ENCODE data around the gene ABHD12.
A peak's percentile ranks its signal among the peaks of the same experiment; 100 is the strongest.
"Not testable (repeated sequence)": the region's sequence is repeated elsewhere in the genome, so short reads cannot be mapped to it uniquely, and the experiment has no call there.

ABHD12 gene

DNA sequence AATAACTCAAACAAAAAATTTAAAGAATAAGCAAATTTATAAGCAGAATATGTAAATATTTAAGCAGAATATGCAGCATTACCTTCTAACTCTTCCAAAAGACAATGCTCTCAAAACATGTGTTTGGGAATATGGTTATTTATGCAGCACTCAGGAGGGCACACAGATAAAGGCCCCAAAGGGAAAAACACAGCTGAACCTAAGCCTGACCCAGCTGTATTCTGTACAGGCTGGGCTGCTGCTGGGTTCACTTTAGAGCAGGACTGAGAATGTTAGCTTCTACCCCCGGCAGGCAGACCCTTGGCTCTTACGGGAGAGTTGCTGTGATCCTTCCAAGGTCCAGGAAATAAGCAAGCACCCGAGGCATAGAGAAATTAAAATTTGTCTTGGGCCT is 37.3 kb downstream of the ABHD12 start:
- DNase-seq, result no peak

DNA sequence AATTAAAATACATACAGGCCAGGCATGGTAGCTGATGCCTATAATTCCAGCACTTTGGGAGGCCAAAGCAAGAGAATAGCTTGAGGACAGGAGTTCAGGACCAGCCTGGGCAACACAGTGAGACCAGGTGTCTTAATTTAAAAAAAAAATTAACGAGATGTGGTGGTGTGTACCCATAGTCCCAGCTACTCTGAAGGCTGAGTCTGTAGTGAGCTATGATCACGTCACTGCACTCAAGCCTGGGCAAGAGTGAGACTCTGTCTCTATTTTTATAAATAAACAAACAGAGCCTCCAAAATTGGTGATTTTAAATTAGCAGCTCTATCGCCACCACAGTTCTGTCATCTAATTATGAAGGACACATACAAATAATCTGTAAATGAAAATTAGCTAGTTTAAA is 37.9 kb downstream of the ABHD12 start:
- DNase-seq, result no peak

DNA sequence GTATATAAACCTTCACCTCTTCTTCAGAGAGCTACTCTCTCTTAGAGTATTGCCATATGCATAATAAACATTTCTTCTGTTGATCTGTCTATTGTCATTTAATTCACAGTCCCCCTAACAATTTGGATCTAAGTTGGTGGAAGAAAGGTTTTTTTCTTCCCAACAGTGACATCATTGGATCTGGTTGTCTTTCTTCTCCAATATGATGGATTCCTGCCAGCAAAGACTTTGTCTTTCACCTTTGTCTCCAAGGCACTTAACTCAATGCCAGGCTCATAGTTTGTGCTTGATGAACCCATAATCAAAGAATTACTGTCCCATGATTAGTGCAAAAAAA is 39.6 kb downstream of the ABHD12 start:
- DNase-seq, result no peak

DNA sequence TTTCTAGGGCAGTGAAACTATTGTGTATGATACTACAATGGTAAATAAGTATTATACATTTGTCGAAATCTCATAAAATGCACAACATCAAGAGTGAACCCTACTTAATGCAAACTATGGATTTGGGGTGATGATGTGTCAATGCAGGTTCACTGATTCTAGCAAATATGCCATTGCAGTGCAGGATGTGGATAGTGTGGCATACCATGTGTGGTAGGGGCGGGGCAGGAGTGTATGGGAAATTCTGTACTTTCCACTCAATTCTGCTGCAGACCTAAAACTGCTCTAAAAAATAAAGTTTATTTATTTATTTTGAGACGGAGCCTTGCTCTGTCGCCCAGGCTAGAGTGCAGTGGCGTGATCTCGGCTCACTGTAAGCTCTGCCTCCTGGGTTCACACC is 44.3 kb downstream of the ABHD12 start:
- no peak for DNase-seq

DNA sequence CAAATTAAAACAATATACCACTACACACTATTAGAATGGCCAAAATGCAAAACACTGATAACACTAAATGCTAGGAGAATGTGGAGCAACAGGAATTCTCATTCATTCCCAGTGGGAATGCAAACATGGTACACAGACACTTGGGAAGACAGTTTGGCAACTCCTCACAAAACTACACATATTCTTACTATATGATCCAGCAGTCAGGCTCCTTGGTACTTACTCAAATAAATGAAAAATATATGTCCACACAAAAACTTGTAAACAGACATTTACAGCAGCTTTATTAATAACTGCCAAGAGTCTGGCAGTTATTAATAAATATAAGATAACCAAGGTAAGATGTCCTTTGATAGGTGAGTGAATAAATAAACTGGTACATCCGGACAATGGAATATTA is 44.9 kb downstream of the ABHD12 start:
- DNase-seq, result no peak

DNA sequence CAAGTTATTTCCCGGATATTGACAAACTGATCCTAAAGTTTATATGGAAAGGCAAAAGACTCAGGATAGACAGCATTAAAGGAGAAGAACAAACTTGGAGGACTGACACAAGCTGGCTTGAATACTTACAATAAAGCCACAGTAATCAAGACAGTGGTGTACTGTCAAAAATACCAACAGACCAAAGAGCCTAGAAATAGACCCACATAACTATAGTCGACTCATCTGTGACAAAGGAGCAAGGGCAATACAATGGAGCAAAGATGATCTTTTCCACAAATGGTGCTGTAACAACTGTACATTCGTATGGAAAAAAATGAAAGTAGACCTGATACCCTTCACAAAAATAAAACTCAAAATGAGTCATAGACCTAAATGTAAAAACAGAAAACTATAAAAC is 46.0 kb downstream of the ABHD12 start:
- no peak for DNase-seq

DNA sequence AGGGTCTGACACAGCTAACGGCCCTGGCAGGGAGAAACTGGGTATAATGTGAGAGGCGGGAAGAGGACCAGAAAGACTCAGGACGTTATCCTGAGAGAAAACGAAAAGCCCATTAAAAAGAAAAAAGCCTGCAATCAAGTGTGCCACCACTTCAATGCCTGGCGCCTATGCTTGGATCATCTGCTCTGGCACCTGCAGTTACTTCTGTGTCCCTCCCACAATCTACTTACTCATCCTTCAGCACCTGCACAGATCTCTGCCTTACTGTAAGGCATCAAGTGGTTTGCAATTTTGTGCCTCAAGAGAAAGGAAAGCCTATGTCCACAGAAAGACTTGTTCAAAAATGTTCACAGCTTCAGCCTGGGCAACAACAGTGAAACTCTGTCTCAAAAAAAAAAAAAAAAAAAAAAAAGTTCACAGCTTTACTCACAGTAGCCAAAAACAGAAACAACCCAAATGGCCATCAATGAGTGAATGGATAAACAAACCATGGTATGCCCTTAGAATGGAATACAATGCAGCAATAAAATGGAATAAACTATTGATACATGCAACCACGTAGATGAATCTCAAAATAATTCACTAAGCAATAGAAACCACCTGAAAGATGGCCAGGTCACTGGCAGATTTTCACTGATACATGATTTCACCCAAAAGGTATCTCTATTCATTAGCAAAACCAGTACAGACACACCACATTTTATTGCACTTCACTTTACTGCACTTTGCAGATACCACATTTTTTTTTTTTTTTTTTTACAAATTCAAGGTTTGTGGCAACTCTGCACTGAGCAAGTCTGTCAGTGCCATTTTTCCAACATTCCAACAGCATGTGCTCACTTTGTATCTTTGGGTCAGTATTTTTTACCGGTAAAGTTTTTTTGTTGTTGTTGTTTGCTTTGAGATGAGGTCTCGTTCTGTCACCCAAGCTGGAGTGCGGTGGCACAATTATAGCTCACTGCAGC is 48.6 kb downstream of the ABHD12 start:
- peak; percentile 12 for DNase-seq

DNA sequence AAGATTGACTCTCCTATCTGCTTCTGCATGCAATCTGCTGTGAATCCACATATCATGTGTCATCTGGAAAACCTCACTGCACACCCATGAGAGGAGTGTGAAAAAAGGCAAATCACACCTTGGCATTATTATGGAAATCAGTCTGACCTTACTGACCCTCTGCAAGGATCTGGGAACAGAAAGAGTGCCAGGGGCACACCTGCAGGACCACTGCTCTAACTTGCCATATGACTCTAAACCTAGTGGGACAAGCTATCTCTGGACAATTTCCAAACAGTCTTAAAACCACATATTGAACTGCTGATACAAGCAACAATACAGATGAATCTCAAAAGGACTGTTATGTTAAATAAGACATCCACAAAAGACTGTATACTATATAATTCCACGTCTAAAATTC is 50.3 kb downstream of the ABHD12 start:
- no peak for DNase-seq

DNA sequence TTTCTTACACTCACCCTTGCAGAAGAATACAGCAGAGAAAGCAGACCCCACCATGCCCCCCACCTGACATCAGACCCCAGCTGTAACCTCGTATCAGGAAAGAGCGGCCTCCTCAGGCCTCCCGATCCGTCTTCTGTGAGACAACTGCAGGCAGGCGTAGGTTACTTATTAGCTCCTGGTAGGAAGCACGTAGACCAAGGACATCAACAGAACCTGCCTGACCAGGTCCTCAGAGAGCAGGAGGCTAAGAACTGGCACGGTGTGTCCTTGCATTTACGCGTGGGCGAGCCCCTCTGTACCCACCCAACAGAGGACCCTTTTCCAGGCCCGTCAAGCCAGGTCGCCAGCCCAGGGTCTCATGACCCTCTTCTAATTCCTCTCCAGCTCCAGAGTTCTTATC is 51.0 kb downstream of the ABHD12 start:
- no peak for DNase-seq

DNA sequence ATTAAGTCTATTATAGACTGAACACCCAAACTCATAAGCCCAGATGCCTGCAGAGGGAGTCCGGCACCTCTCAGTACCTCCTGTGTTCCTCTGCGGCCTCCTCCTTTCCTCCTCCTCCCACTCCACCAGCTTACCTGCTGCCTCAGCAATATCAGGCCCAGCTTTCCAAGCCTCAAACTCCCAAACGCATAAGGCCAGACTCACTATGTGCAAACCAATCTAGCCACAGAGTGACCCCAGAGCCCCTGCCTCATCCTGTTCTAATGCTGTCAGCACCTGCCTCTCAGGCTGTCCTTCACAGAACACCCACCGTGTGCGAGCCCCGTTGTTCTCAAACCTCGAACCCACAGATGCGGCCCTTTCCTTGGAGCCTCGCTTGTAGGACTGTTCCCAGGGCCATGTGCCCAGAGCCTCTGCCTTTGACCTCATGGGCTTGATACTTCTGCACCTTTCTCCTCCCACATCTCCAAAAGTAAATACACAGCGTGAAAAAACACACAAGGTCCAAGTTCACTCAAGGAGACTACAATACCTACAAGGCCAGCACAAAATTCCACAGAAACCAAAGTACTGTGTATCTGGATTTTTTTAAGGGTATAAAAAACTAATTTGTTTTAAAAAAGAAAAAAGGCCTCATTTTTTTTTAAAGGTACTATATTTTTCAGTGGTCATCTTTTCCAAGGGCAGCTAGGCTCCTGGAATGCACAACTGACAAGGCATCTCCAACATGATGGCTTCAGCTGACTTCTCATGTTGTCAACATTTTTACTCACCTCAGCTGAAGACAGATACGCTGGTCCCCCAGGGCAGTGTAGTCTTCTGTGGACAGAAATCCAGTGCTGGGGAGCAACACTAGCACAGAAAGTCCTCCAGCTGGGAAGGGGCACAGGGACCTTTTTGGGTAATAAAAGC is 52.3 kb downstream of the ABHD12 start:
- DNase-seq, result no peak

DNA sequence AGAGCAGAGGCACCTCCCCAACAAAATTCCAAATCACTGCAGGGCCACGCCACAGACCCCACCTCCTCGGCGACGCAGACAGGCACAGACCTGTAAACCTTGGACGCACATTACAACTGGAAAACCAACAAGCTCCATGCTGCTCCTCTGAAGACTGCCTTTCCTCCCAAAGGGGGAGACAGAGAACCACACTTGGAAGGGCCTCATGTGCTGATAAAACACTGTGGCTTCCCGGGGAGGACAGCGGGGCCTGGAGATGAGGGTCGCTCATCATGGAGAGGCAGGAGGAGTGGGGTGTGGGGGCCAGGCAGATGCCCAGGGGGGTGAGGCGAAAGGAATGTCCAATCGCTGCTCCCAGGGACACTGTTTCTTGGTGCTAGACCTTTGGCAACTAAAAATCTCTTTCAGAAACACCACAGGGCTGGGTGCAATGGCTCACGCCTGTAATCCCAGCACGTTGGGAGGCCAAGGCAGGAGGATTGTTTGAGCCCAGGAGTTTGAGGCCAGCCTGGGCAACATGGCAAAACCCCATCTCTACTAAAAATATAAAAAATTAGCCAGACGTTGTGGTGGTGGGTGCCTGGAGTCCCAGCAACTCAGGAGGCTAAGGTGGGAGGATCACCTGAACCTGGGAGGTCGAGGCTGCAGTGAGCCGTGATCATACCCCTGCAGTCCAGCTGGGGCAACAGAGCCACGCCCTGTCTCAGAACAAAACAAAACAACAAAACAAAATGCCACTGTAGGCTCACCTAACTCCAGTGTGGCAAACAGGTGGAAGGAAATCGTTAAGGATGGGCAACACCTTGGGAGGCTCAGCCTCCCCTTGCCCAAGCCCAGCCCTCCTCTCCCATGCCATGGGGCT is 53.8 kb downstream of the ABHD12 start:
- DNase-seq, result no peak

DNA sequence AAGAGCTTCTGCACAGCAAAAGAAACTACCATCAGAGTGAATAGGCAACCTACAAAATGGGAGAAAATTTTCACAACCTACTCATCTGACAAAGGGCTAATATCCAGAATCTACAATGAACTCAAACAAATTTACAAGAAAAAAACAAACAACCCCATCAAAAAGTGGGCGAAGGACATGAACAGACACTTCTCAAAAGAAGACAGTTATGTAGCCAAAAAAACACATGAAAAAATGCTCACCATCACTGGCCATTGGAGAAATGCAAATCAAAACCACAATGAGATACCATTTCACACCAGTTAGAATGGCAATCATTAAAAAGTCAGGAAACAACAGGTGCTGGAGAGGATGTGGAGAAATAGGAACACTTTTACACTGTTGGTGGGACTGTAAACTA is 55.7 kb downstream of the ABHD12 start:
- DNase-seq, result not testable (repeated sequence)

DNA sequence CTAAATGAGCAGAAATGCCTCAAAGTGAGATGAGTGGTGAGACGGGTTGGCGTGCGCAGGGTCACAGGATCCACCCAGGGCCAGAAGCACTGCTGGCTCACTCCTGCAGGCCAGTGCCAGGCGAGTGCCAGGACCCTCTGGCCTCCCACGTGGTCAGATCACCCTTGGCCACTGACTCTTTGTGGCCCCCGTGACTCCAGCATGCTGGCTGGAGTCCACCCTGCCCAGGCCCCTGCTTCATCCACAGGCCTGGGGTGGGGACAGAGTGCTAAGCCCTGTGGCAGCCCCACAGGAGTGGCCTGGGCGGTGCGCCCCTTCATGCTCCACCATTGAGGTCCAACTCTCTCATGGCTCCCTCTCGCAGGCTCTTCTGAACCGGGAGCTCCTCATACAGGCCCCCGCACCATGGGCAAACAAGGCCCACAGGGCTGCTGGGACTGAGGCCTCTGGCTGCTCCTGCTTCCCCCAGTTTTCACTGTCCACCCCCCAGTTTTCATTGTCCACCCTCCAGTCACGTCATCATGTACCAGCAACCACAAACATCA is 61.6 kb downstream of the ABHD12 start:
- DNase-seq, result no peak

DNA sequence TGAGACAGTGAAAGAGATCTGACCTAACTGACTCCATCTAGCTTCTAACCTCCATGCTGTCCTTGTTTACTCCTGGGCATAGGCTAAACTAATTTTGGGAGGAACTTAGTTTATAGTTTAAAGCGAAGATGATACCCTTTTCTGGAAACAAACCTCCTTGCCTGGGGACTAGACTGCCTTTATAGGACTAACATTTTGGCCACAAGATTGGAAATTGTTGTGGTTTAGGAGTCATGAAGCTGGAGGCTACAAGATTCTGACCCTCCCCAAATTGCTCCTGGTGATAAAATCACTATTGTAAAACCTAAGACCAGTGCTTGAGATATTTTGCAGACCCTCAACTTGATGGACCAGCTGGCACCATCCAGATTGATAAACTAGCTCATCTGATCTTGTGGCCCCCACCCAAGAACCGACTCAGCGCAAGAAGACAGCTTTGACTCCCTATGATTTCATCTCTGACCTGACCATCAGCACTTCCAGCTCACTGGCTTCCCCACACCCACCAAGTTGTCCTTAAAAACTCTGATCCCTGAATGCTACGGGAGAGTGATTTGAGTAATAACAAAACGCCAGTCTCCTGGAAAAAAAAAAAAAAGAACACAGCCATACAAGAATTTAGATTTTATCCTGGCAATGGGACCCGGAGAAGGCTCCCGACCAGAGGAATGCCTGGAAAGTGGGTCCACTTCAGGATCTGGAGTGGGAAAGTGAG is 63.0 kb downstream of the ABHD12 start:
- DNase-seq, result no peak

DNA sequence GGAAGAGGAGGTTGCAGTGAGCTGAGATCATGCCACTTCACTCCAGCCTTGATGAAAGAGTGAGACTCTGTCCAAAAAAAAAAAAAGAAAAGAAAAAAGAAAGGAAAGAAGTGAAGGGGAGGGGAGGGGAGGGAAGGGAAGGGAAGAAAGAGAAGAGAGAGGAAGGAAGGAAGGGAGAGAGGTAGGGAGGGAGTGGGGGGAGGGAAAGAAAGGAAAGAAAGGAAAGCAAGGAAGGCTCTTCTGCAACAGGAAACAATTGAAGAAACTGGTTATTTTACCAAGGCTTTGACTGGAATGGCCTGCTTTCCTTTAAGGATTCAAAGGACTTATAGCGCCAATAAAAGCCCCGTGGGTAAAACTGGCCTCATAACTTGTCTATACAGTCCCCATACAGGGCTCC is 64.6 kb downstream of the ABHD12 start:
- no peak for DNase-seq

DNA sequence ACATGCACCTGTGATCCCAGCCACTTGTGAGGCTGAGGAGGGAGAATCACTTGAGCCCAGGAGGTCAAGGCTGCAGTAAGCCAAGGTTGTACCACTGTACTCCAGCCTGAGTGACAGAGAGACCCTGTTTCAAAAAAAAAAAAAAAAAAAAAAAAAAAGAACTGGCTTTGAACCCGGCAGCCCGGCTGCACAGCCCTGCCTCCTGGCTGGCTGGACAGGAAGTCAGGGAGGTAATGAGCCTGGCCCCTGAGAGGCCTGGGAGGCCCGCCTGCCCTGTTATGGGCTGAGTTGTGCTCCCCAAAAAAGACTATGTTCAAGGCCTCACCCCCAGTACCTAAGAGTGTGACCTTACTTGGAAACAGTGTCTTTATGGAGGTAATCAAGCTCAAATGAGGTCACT is 65.6 kb downstream of the ABHD12 start:
- DNase-seq, result no peak

DNA sequence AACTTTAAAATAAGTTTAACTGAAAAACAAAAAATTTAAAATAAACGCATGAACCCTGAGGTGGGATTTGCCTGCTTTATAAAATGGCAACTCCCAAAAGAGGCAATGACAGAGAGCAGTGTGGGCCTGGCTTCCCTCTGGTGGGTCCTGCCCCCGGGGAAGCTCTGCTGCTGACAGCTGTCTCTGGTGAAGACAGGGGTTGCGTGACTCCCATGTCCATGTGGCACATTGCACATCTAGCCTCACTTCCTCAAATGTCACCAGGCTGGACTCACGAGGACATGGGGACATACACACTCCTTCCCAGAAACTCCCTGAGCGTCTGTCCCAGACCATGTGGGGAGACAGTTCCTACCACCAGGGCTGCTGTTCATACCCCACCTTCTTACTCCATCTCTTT is 66.2 kb downstream of the ABHD12 start:
- DNase-seq, result no peak

DNA sequence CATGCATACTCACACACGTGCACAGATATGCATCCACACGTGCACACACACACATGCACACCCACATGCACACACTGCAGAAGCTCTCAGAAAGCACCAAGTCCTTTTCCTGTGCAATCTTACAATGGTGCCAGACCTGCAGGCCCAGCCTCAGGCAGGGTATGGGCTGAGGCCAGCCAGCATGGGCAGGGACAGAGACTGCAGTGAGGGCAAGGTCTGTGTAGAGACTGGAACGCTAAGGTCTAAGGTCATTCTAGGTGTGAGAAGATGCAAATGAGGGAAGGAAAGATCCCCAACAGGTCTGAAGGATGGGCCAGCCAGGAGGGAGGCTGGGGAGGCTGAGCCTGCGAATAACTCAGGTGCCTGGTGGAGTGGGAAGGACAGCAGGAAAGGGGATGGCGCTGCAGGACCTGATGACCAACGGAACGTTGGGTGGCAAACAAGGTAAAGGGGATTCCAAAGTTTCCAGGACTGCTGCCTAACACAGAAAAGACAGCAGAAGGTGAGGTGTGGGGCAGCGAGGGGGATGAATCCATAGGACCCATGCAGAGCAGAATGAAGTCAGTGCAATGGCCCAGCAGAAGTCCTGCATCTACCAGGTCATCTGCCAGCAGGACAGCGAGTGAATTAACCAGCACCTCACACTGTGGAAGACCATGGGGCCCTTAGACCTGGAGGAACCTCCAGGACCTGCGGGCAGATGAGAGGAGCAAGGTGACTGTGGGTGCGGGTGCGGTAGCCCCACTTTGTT is 67.0 kb downstream of the ABHD12 start:
- no peak for DNase-seq

DNA sequence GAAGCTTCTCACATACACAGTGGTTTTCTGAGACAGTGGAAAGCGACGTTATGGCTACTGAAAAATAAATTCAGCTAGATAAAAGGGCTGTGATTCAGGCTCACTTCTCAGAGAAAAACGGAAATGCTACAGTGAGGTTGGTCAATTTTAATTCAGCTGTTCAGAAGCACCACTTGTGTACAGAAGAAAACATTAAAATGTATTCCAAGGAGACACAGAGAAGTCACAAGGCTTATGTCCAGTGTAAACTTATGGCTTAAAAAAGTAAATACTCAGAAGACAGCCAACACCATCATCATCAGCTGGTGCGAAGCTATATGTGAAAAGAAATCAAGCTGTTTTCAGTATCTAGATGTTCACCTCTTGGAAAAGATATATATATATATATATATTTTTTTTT is 68.6 kb downstream of the ABHD12 start:
- no peak for DNase-seq

DNA sequence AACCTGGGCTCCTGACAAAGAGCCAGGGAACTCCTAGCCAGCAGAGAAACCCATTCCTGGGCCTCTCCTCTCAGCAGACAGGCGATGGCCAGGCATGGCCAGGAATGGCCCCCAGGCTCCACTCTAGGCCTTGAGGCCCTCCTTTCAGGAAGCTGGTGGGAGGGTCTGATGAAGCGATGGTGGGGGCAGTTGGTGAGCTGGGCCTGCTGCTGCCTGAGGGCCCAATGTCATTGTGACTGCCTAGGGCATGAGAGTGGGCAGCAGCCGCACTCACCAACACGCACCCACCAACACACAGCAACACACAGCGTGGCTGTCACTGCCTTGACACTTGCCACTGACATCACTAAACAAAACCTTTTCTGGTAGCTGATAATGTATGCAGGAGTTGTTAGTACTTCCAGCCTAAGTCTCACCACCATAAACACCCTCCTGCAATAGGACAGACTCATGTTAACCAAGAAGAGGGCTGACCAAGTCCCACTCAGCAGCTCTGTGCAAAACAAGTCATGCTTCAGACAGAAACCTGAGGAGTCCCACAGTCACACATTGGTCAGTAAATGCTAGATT is 69.3 kb downstream of the ABHD12 start:
- no peak for DNase-seq

Measured in NCI-H774 (cell line).